NT2/D1 (cell line): ENCODE measurements around the gene RIMBP2.

ENCODE experiments used
- SUZ12 ChIP-seq: IDR thresholded peaks from 2 replicates; pipeline ENCODE4 v1.6.1; 2011; ENCODE audit not compliant: insufficient read length, insufficient read depth; ENCODE audit errors: extremely low read depth
- YY1 ChIP-seq: IDR thresholded peaks from 2 replicates; pipeline ENCODE4 v1.6.1; 2011; ENCODE audit not compliant: insufficient read length, insufficient read depth
- ZNF274 ChIP-seq: IDR thresholded peaks from 2 replicates; pipeline ENCODE4 v1.6.1; 2011; ENCODE audit warnings: mild to moderate bottlenecking, low read depth, low read length

DNA sequence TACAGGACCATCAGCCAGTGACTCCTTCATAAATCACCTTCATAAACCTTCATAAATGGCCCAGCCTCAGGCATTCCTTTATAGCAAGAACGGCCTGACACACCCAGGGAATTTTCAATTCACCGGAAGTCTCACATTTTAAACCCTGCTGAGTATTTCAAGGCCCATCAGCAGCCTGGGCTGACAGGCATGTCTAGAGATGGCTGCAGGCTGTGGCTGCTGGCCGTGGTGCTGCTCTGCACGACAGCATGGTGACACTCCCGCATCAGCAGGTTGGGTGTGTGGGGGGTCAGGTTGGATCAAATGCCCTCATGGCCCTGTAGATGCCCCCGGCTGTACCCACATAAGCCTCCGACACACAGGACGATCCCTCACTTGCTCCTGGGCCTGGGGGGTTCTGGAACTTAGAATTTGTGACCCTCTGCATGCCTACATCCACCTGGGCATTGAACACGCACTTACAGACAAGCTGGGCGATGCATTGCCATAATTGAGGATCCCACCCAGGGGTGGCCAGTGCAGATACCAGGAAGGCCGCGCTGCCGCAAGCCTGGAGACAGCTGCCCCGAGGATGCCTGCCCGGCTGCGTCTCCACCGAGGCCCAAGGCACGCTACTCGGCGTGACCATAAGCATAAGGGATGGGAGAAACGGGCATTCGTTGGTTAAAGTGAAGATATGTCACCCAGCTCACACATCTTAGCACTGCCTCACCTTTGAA is 254.1 kb downstream of the RIMBP2 start:
- no peak for TF ChIP-seq ZNF274
- no peak for TF ChIP-seq SUZ12
- no peak for TF ChIP-seq YY1
